ENCODE measurements around the gene MNT.
A peak's percentile ranks its signal among the peaks of the same experiment; 100 is the strongest.
"Not testable (repeated sequence)": the region's sequence is repeated elsewhere in the genome, so short reads cannot be mapped to it uniquely, and the experiment has no call there.

MNT gene
- 62.7 reads per million, percentile 73 among the genes with 10 or more reads in this experiment for total RNA-seq

GRCh38 chr17:2400877-2401425 lies at the start of gene MNT:
TSS of gene MNT (minus strand) at chr17:2401060. CDS start at chr17:2400712, 348 bp downstream.
- DNase-seq: peak; percentile 93

DNA sequence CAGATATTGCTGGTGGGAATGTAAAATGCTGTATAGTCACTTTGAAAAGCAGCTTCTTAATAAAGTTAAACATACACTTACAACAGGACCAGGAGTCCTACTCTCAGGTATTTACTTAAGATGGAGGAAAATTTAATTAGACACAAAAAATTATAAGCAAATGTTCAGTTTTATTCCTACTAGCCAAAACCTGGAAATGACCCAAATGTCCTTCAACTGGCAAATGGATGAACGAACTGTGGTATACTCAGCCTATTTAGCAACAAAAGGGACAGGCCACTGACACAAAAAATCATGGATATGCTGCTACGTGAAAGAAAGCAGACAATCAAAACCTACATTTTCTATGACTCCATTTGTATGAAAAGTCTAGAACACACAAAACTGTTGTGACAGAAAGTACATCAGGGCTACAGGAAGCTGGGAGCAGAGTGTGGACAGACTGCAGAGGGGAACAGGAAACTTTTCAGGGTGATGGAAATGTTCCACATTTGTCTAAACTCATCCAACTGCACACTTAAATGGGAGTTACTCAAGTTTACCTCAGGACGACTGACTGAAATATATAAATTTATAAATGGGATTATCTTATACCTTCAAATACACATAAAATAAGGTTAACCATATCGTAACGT lies 49.3 kb upstream of the MNT start:
- no peak for DNase-seq

DNA sequence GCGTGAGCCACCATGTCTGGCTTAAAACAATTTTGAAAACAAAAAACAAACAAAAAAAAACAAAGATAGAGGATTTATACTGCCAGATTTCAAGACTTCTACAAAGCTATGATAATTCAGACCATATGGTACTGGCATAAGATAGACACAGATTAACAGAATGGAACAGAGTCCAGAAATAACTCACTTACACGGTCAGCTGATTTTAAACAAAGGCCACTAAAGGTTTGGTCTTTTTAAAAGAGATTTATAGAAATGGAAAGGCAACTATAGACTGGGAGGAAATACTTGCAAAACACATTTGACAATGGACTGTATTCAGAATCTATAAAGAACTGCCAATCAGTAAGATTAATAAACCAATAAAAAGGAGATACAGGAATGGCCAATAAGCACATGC lies 48.6 kb upstream of the MNT start:
- no peak for DNase-seq

DNA sequence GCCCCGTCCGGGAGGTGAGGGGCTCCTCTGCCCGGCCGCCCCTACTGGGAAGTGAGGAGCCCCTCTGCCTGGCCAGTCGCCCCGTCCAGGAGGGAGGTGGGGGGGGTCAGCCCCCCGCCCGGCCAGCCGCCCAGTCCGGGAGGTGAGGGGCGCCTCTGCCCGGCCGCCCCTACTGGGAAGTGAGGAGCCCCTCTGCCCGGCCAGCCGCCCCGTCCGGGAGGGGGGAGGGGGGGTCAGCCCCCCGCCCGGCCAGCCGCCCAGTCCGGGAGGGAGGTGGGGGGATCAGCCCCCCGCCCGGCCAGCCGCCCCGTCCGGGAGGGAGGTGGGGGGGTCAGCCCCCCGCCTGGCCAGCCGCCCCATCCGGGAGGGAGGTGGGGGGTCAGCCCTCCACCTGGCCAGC lies 46.6 kb upstream of the MNT start:
- DNase-seq: not testable (repeated sequence)

DNA sequence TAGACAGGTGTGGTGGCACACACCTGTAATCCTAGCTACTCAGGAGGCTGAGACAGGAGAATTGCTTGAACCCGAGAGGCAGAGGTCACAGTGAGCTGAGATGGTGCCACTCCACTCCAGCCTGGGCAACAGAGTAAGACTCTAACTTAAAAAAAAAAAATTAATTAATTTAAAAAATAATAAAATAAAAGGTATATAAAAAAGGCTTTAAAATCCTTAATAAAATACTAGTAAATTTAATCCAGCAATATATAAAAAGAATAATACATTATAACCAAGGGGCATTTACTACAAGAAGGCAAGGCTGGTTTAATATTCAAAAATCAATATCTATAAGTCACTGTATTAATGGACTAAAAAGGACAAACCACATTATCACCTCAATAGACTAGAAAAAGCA lies 44.8 kb upstream of the MNT start:
- DNase-seq: no peak

- no peak for DNase-seq
Observed at GRCh38 chr17:2444382-2444781, 43.5 kb upstream of the MNT start.

DNA sequence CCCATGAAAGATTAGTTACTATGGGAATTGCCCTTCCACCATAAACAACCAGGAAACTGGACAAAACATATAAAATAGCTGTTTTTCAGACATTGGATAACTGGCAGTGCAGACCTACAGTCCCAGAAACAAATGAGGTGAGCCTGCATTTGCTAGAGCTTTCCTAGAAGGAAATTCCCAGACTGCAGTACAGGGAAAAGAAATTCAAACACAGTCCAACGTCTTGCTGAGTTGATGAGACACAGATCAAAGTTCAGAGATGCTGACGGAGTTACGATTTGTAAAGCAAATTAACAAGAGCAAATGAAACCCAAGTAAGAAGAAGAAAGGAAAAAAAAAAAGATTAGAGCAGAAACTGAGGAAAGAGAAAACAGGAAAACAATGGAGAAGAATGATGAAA lies 41.3 kb upstream of the MNT start:
- no peak for DNase-seq

GRCh38 chr17:2440930-2441329 lies 40.1 kb upstream of the MNT start:
- DNase-seq: no peak

DNA sequence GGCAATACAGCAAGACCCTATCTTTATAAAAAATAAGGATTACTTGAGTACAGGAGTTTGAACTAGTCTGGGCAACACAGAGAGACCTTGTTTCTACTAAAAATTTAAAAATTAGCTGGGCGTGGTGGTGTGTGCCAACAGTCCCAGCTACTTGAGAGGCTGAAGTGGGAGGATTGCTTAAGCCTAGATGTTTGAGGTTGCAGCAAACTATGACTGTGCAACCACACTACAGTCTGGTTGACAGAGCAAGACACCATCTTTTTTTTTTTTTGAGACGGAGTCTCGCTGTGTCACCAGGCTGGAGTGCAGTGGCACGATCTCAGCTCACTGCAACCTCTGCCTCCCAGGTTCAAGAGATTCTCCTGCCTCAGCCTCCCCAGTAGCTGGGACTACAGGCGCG lies 39.1 kb upstream of the MNT start:
- not testable (repeated sequence) for DNase-seq

DNA sequence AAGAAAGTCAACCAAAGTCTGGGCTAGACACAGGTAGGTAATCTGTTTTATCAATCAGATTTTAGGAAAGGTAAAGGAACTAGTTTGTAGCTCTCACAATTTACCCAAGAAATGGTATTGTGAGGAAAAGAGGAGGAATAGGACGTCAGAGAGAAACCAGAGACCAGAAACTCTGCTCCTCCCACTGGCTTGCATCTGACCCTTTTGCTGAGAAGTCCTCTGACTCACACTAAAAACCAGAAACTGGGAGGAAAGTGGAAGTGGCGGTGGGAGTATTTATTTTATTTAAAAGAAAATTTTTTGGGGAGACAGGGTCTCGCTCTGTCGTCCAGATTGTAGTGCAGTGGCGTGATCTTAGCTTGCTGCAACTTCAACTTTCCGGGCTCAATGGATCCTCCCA lies 38.0 kb upstream of the MNT start:
- no peak for DNase-seq

DNA sequence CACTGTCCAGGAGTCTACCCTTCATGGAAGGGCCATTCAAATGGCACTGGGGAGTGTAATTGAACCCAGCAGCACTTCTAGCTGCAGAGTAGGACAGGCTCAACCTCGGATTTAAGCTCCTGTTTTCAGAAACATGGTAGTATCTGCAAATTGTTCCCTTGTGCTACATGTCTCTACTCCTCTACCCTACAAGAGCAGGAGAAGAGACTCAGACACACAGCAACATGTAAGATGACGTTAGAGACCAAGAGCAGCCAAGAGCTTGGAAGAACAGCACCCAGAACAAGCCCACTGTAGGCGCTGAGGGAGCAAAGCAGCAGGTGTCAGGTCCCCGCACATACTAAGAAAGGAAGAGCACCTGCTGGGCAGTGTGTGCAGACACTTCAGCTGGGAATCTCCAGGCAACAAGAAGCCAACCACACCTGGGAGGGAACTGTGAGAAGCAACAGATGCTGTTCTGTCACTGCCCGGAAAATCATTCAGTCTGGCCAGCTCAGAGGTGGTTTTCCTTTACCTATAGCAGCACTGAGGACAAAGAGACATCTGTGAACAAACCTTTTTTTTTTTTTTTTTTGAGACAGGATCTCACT lies 35.6 kb upstream of the MNT start:
- no peak for DNase-seq

DNA sequence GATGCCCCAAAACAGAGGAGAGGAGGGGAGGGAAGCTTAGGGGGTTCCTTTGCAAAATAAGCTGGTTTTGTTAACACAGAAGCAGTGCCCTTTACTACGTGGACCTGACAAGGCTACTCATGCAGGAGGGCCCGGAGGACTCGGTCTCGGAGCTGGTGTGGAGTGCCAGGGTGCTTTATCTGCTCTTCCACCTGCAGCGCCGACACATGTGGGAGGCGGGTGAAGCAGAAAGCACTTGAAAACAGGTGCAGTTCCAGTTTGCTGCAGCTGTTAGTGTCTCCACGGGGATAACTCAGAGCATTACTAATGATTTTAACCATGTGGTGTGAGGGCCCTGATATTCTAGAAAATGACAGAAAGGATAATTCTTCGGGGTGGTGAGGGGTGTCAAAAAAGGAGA lies 35.0 kb upstream of the MNT start:
- no peak for DNase-seq

DNA sequence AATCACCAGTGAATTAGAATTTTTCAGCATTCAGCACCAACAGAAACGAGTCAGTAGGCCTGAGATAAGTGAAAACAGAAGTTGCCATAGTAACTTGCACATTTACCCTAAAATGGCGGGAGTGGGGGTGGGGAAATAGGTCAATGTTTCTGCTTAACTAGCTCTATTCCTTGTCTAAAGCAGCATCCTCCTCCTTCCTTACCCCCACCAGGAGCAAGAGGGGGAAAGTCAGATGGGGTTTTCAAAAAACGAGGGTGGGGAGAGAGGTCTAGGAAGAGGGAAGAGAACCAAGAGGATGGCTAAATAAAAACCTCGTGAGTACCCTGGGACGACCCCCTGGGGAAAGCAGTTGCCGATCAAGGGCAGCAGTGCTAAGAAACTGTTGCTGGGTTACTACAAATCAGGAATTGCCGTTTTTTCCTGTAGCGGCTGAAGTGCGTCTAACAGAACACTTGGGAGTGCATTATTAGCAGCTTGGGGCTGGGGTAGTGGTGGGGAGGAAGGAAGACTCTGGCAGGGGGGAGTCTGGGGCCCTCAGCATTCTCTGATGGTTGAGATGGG lies 34.4 kb upstream of the MNT start:
- no peak for DNase-seq

GRCh38 chr17:2433696-2434095 lies 32.8 kb upstream of the MNT start:
- DNase-seq: no peak

- DNase-seq: no peak
Observed at GRCh38 chr17:2427910-2428309, 27.1 kb upstream of the MNT start.

- DNase-seq: no peak
Observed at GRCh38 chr17:2427215-2427614, 26.4 kb upstream of the MNT start.

DNA sequence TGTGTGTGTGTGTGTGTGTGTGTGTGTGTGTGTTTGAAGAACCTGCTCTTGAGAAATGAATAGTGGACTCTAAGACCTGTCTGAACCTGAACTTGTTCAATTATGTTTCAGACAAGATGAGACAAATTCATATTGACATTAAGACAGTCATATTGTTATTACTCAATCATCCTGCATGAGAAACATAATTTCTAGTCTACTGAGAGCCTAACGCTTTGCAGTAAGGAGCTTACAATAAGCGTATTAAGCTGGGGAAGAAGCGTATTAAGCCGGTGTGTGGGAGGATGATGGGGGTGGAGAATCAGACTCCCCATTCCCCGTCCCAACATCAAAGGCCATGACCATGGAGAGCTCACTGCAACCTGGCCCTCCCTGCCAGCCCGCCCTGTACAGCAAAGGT lies 22.4 kb upstream of the MNT start:
- DNase-seq: no peak

- DNase-seq: no peak
Observed at GRCh38 chr17:2421315-2422147, 20.7 kb upstream of the MNT start.

DNA sequence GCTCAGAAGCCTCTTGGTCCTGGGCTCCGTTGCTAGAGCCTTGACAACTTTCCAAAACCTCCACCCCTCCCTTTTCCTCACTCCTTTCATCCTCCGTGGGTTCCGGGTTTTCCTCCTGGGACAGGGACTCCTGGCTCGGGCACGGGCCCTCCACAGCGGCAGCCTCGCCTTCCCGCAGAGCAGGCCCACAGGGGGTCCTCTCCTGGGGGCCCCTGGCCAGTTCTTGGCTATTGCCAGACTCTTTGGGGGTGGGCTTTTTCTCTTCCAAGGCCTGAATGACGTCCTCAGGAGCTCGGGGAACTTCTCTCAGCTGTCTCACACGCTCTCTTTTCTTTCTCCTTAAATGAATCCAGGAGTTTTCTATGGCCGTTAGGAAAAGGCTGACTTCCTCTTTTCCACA lies 19.3 kb upstream of the MNT start:
- no peak for DNase-seq

DNA sequence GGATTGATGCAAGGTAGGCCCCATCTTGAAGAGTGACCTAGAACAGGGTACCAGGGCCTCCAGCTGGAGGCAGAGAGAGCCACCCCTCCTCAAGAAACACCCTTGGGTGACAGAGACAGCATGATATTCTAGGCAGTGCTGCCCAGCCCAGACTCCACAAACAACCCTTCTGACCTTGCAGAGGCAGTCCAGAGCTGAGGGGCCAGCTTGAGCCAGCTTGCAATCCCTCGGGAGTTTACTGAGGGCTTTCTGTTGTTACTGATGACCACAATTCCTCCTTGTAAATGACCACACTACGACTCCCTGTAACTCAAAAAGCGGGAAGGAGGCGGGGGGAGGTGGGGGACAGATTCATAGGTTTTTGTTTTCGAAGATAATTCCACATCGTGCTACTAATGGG lies 18.6 kb upstream of the MNT start:
- DNase-seq: no peak

DNA sequence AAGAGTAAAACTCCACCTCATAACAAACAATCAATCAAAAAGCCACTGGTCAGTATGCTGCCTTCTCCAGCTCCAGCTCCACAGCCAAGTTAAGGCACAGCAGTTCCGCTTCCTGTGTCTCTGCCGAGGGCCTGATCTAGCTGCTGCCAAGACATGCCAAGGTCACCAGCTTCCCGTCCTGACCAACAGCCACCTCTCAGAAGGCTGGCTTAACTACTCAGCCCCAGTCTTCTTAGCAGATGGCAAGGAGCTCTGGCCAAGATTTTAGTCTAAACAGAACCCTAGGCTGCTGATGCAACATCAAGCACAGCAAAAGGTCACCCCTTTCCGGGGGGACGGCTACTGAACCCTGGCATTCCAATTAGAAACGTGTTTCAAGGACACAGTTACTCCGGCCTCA lies 17.7 kb upstream of the MNT start:
- DNase-seq: no peak

- peak; percentile 83 for DNase-seq
Observed at GRCh38 chr17:2416010-2416734, 15.3 kb upstream of the MNT start.

GRCh38 chr17:2415081-2415480 lies 14.2 kb upstream of the MNT start:
- DNase-seq: no peak
